Hypothalamus (tissue), 51 donors: ENCODE data around the gene SP3.

ENCODE experiments used
- DNase-seq, 51 donors: peaks; one replicate each; lab custom pipeline; 2025; lab: John Stamatoyannopoulos, UW

Gene SP3

GRCh38 chr2:173965372-173966025 lies at the start of gene SP3:
Gene SP3, minus strand, starts transcription at chr2:173965373. Its CDS starts 202 bp downstream, at chr2:173965171.
- peak; percentile 70 to 98 (median 95) for DNase-seq

- no peak for DNase-seq
These were observed 49.5 kb upstream of the SP3 start for GRCh38 chr2:174014699-174015070.

GRCh38 chr2:174014011-174014698 lies 49.0 kb upstream of the SP3 start:
- DNase-seq = no peak

- peak in 21 of 51 donors; percentile 5 to 61 (median 42) for DNase-seq
These were observed 48.2 kb upstream of the SP3 start for GRCh38 chr2:174013315-174013751.

- peak in 44 of 51 donors; percentile 10 to 76 (median 46) for DNase-seq
These were observed 47.5 kb upstream of the SP3 start for GRCh38 chr2:174012347-174013314.

- no peak for DNase-seq
These were observed 46.6 kb upstream of the SP3 start for GRCh38 chr2:174011796-174012195.

- no peak for DNase-seq
These were observed 46.0 kb upstream of the SP3 start for GRCh38 chr2:174011173-174011572.

- no peak for DNase-seq
These were observed 44.5 kb upstream of the SP3 start for GRCh38 chr2:174009488-174010223.

GRCh38 chr2:174008720-174009119 lies 43.5 kb upstream of the SP3 start:
- DNase-seq = no peak

GRCh38 chr2:174007010-174007409 lies 41.8 kb upstream of the SP3 start:
- DNase-seq = no peak

GRCh38 chr2:174005801-174006419 lies 40.7 kb upstream of the SP3 start:
- DNase-seq = no peak

GRCh38 chr2:174004905-174005605 lies 39.9 kb upstream of the SP3 start:
- no peak for DNase-seq

GRCh38 chr2:174003720-174004695 lies 38.8 kb upstream of the SP3 start:
- DNase-seq = no peak

GRCh38 chr2:174002679-174003078 lies 37.5 kb upstream of the SP3 start:
- DNase-seq = no peak

- no peak for DNase-seq
These were observed 35.9 kb upstream of the SP3 start for GRCh38 chr2:174001107-174001506.

- DNase-seq = no peak
These were observed 34.6 kb upstream of the SP3 start for GRCh38 chr2:173999724-174000123.

GRCh38 chr2:173999272-173999671 lies 34.1 kb upstream of the SP3 start:
- DNase-seq = peak in 29 of 51 donors; percentile 5 to 70 (median 41)

- DNase-seq = no peak
These were observed 33.2 kb upstream of the SP3 start for GRCh38 chr2:173998386-173998785.
